GM12873 (cell line): ENCODE measurements around the gene LRRC45.

Experiments
- TF ChIP-seq, protein P1 (sequence below): IDR thresholded peaks from 2 replicates; pipeline ENCODE4 v1.5.1; 2012; ENCODE audit warnings: low read depth, mild to moderate bottlenecking, moderate library complexity, low read length, control low read depth; ENCODE audit not compliant: insufficient read depth; ENCODE audit errors: missing control alignments

The LRRC45 gene

DNA sequence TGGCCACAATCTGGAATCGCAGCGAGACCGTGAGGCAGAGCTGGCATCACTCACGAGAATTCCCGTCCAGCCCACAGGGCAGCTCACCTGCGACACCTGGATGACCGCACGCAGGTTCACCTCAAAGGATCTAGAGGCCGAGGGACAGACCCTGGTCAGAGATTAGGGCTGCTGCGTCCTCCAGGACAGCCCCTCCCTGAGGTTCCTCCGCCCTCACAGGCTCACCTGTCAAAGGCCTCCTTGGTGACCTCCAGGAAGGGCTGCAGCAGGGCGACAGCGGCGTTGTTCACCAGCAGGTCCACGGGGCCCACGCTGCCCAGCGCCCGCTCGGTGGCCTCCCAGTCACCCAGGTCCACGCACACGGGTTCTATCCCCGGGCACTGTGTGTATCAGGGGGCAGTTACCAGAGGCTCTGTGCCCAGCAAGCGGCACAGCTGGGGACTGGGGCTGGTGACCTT lies 13.6 kb downstream of the LRRC45 start:
- TF ChIP-seq, protein P1, sequence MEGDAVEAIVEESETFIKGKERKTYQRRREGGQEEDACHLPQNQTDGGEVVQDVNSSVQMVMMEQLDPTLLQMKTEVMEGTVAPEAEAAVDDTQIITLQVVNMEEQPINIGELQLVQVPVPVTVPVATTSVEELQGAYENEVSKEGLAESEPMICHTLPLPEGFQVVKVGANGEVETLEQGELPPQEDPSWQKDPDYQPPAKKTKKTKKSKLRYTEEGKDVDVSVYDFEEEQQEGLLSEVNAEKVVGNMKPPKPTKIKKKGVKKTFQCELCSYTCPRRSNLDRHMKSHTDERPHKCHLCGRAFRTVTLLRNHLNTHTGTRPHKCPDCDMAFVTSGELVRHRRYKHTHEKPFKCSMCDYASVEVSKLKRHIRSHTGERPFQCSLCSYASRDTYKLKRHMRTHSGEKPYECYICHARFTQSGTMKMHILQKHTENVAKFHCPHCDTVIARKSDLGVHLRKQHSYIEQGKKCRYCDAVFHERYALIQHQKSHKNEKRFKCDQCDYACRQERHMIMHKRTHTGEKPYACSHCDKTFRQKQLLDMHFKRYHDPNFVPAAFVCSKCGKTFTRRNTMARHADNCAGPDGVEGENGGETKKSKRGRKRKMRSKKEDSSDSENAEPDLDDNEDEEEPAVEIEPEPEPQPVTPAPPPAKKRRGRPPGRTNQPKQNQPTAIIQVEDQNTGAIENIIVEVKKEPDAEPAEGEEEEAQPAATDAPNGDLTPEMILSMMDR = no peak

DNA sequence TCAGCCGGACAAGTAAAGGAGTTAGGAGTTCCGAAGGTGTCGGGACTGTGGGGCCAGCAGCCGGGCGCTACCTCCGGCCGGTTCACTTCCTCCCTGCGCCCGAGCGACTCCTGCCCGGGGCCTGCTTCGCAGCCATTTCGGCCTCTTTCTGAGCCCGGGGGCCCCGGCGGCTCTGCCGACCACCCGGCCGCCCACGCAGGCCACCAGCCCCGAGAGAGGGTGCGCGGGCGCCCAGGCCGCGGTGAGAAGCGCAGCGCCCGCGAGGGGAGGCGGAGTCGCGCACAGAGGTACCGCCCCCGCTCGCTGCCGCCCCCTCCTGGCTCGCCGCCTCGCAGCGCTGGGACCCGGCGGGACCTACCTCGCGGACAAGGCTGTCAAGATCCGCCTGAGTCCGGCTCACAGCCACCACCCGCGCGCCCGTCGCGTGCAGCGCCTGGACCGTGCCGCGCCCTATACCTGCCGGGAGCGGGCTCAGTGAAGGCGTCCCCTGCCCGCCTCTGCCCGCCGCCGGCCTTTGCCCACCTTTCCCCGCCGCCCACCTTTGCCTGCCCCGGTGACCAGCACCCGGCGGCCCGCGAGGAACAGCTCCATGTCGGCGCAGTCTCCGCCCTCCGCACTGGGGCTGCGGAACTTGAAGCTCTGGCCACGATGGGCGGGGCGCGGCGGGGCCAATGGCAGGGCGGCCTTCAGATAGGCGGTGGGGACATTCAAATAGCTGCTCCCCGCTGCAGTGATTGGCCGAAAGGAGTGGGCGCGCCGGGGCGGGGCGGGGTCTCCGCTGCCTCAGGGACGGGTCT lies 14.2 kb downstream of the LRRC45 start, which contains the start of gene DCXR:
DCXR (minus strand) TSS at position 606 of the 797 bp plus-strand sequence; CDS start at position 591, 15 bp downstream.
- TF ChIP-seq, protein P1 = peak; percentile 84

DNA sequence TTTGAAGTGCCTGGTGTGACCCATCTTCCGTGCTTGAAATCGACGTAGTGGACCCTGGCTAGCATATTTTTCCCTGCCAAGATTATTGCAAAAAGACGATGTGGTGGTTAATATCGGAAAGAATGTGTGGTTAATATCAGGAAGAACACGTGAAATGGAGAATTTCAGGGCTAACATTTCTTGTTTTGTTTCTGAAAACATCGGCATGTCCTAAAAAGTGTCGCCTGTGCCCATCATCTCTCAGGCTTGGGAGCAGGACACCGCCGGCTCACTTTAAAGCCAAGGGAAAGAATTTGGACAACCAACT lies 14.7 kb downstream of the LRRC45 start:
- TF ChIP-seq, protein P1 = no peak

DNA sequence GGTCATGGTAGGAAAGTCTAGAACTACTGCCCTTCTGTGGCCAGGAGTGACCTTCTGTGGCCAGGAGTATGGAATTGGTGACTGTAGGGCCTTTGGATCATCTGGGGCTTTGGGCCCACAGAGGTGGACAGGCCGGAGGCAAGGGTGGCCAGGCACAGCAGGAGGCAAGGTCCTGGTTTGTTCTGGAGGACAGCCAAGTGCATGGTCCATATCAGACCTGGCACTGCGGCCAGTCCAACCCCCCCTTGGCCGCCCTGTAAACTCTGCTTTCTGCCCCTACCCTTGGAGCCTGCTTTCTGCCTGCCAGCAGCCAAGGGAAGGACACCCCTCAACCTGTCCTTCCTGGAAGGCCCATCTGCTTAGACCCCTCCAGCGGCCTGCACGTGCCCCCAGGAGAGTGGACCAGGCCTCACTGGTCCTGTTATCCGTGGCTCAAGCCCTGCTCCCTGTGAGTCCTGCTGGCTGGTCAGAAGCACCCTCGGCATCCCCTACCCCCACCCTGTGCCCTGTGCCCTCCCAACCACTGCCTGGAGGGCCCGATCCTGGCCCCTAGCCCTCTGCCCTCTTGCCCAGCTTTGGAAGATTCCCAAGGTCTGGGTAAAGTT lies 16.7 kb downstream of the LRRC45 start:
- TF ChIP-seq, protein P1 = no peak

DNA sequence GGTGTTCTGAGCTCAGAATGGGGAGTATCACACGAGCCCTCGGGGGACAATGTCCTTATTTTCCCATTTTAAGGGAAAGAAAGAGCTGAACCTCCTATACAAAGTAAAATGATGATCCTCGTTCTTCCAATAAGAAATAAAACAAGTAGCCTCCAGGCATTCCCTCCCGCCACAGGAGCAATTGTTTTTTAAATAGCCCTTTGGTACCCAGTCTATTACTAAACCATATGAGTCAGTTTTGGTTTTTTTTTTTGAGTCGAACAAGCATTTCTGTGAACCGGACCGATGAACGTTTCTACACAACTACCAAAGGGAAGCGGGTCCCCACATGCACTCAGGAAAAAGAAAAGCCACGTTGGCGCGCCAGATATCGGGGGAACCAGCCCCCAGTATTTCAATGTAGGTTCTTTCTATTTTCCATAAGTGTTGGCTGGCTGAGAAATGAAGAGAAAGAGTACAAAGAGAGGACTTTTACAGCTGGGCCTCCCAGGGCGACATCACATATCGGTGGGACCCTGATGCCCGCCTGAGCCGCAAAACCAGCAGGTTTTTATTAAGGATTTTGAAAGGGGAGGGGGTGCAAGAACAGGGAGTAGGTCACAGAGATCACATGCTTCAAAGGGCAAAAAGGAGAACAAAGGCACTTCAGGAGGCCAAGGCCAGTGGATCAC lies 18.2 kb downstream of the LRRC45 start:
- TF ChIP-seq, protein P1 = no peak

DNA sequence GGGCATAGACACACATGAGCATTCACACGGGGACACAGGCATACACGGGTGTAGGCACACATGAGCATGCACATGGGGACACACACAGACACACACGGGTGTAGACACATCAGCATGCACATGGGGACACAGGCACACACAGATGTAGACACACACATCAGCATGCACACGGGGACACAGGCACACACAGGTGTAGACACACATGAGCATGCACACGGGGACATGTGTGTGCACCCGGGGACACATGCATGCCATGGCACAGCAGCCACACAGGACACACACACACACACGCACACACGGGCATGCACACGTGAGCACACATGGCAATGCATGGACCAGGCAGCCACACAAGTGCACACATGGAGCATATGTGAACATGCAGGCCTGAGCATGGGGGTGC lies 19.5 kb downstream of the LRRC45 start:
- TF ChIP-seq, protein P1 = no peak

DNA sequence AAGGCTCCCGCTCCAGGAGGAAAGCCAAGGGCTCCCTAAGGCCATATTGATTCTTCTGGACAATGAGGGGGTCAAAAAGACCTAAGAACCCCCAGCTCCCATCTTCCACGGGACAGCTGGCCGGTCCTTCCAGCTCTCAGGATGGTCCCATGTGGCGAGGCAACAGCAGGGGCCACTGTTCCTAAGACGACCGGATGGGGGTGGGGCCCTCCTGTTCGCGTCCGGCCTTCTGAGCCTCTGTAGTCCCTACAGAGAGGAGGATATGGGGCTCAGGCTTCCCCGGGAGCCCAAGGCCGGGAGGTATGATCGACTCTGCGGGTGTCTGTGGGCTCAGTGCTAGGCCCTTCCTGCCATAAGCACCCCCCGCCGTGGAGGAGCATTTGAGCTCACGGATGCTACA lies 20.4 kb downstream of the LRRC45 start:
- TF ChIP-seq, protein P1 = no peak
